GM19452 (cell line): ENCODE data around the gene BNC1.
"Not testable (repeated sequence)": the region's sequence is repeated elsewhere in the genome, so short reads cannot be mapped to it uniquely, and the experiment has no call there.

Experiments used
- ATAC-seq: cut with Tn5 transposase; IDR thresholded peaks from one replicate; pipeline ENCODE4 v1.9.1; 2021; ENCODE audit not compliant: unreplicated experiment

BNC1 gene

DNA sequence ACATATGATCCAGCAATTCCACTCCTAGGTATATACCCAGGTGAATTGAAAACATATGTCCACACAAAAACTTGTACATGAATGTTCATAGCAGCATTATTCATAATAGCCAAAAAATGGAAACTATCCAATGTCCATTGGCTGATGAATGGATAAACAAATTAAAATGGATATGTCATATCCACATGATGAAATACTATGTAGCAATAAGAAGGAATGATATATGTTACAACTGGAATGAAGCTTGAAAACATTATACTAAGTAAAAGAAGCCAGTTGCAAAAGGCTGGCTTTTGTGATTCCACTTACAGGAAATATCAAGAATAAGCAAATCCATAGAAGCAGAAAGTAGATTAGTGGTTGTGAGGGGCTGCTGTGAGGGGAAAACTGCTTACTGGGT lies 33.7 kb downstream of the BNC1 start:
- no peak for ATAC-seq

GRCh38 chr15:83249030-83249343 lies 35.5 kb downstream of the BNC1 start:
- ATAC-seq, result no peak

GRCh38 chr15:83248151-83249029 lies 36.1 kb downstream of the BNC1 start:
- no peak for ATAC-seq

GRCh38 chr15:83243634-83244033 lies 40.8 kb downstream of the BNC1 start:
- no peak for ATAC-seq

DNA sequence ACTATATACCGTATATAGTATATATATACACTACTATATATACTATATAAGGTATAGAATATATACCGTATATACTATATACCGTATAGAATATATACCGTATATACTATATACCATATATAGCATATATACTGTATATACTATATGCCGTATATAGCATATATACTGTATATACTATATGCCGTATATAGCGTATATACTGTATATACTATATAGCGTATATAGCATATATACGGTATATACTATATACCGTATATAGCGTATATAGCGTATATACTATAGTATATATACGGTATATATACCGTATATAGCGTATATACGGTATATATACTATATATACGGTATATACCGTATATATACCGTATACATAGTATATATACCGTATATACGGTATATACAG lies 54.2 kb downstream of the BNC1 start:
- ATAC-seq, result no peak

DNA sequence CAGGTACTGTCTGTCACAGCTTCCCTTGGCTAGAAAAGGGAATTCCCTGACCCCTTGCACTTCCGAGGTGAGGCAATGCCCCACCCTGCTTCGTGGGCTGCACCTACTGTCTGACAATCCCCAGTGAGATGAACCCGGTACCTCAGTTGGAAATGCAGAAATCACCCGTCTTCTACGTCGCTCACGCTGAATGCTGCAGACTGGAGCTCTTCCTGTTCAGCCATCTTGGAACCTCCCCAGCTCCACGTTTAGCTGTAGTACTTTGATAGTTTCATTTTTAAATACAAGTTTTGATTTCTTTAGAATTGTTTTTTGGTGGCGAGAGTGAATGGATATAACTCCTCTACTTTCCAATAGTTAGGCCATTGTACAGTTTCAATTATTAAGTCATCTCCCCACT lies 59.0 kb downstream of the BNC1 start:
- ATAC-seq, result no peak

GRCh38 chr15:83221781-83222180 lies 62.7 kb downstream of the BNC1 start:
- ATAC-seq, result not testable (repeated sequence)

- no peak for ATAC-seq
Observed at GRCh38 chr15:83219026-83219425, 65.4 kb downstream of the BNC1 start.

DNA sequence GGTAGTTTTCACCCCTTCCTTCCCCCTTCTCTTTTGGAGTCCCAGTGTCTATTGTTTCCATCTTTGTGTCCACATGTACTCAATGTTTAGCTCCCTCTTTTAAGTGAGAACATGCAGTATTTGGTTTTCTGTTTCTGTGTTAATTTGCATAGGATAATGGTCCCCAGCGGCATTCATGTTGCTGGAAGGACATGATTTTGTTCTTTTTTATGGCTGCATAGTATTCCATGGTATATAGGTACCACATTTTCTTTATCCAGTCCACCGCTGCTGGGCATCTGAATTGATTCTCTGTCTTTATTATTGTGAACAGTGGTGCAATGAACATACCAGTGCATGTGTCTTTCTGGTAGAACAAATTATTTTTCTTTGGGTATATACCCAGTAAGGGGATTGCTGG lies 69.2 kb downstream of the BNC1 start:
- no peak for ATAC-seq

DNA sequence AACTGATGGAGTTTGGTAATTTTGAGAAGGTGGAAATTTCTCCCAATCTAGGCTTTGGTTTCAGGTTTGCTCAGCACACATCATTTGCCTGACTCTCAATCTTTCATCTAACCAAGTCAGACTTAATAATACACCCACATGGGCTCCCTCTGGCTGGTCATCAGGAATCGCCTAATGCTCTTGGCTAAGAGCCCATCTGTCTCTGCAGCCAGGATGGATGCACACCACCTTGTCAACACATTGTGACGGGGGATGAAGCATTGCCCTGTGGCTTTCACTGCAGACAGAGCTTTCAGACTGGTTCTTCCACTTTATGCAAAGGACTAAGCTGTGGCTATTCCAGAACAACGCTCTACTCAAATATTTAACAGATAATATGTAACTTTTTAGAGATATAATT lies 73.8 kb downstream of the BNC1 start:
- no peak for ATAC-seq

GRCh38 chr15:83209333-83209732 lies 75.1 kb downstream of the BNC1 start:
- no peak for ATAC-seq

GRCh38 chr15:83208367-83208661 lies 76.2 kb downstream of the BNC1 start:
- no peak for ATAC-seq

GRCh38 chr15:83207660-83208366 lies 76.7 kb downstream of the BNC1 start, which contains the start of gene HDGFL3:
HDGFL3 (minus strand) TSS chr15:83207823; CDS start chr15:83207414, 409 bp downstream.
- peak; percentile 39 for ATAC-seq

DNA sequence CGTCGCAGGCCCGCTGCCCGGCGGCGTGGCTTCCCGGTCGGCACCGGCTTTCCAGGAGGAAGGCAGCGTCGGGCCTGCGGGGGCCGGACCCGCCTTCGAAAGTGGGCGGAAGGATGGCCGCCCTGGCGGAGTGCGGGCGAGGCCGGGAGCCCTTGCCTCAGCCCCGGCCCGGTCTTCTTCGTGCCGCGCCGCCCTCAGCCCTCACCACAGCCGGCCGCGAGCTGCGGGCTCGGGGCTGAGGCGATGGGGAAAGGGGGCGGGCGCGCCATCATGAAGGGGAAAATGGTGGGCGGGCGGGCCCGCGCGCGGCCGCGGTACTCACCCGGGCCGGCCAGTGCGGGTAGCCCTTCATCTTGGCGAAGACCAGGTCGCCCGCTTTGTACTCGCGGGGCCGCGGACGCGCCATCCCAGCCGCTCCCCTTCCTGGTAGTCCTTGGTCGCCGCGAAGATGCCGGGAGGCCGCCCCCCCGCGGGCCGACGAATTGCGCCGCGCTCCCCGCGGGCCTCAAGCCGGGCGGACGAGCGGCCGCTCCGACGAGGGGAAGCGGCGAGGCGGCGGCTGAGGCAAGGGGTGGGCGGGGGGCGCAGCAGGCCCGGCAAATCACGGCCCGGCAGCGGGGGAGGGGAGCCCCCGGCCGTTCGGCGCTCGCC lies 77.3 kb downstream of the BNC1 start:
- peak; percentile 31 for ATAC-seq

GRCh38 chr15:83206526-83207008 lies 77.9 kb downstream of the BNC1 start:
- ATAC-seq, result no peak
